GM18873 (cell line): Measurements from ENCODE around the gene ANTKMT.
"Not testable (repeated sequence)": the region's sequence is repeated elsewhere in the genome, so short reads cannot be mapped to it uniquely, and the experiment has no call there.

Experiments used
- ATAC-seq: cut with Tn5 transposase; IDR thresholded peaks from one replicate; pipeline ENCODE4 v1.9.1; 2021; ENCODE audit warnings: mild to moderate bottlenecking, moderate library complexity, moderate number of reproducible peaks; ENCODE audit not compliant: unreplicated experiment, low FRiP score

ANTKMT gene

GRCh38 chr16:712740-713250 is 8.2 kb upstream of the ANTKMT start:
- not testable (repeated sequence) for ATAC-seq

- no peak for ATAC-seq
Measured at GRCh38 chr16:714079-714478, 6.9 kb upstream of the ANTKMT start.

- no peak for ATAC-seq
Measured at GRCh38 chr16:714558-715476, 6.1 kb upstream of the ANTKMT start, which contains the start of gene METRN. Gene METRN (plus strand): TSS chr16:715118. CDS start chr16:715290, 172 bp downstream.

GRCh38 chr16:715477-716199 is 5.3 kb upstream of the ANTKMT start:
- ATAC-seq: no peak

- no peak for ATAC-seq
Measured at GRCh38 chr16:716200-716568, 4.8 kb upstream of the ANTKMT start.

GRCh38 chr16:716768-717325 is 4.1 kb upstream of the ANTKMT start:
- no peak for ATAC-seq

GRCh38 chr16:717450-718245 is 3.3 kb upstream of the ANTKMT start:
- no peak for ATAC-seq

GRCh38 chr16:718389-718788 is 2.6 kb upstream of the ANTKMT start:
- ATAC-seq: no peak

- ATAC-seq: no peak
Measured at GRCh38 chr16:718922-719321, 2.0 kb upstream of the ANTKMT start.

GRCh38 chr16:719815-720446 is 1.0 kb upstream of the ANTKMT start:
- ATAC-seq: no peak

GRCh38 chr16:720447-720989 is 428 bp upstream of the ANTKMT start:
- ATAC-seq: peak; percentile 3

GRCh38 chr16:721765-722540 is 1.0 kb downstream of the ANTKMT start:
- no peak for ATAC-seq

GRCh38 chr16:722835-723633 is 2.1 kb downstream of the ANTKMT start:
- ATAC-seq: no peak

GRCh38 chr16:723695-724094 is 2.7 kb downstream of the ANTKMT start:
- ATAC-seq: no peak

- ATAC-seq: no peak
Measured at GRCh38 chr16:724188-725040, 3.5 kb downstream of the ANTKMT start.

GRCh38 chr16:725041-725376 is 4.1 kb downstream of the ANTKMT start:
- ATAC-seq: no peak
